K562 (cell line): Measurements from ENCODE around the gene WWOX. TPM values are rescaled to one million over a fixed set of nuclear protein-coding genes. Genes with fewer than 3 reads are reported as not detected.

Source experiments
- ATAC-seq: fragments of 200-7000 bp; cut with Tn5 transposase; 3 replicates; pipeline ENCODE4 v1.9.1; 2020; ENCODE audit warnings: moderate library complexity
- BruUV-seq: library from RNA; stranded (reverse); fragments of 400-500 nt; replicated peaks from 2 replicates; lab custom pipeline; 2021; lab: Mats Ljungman, UMichigan
- CTCF ChIA-PET: fragments of 300-600 bp; formaldehyde crosslinking; extraction: SDS; loops from one replicate; lab custom pipeline; 2021; ENCODE audit warnings: low intra/inter-chr PET ratio; lab: Yijun Ruan, JAX
- POLR2A ChIA-PET: fragments of 300-600, 350-650 bp; sonication (Branson Sonifier 250); formaldehyde crosslinking; extraction: SDS; loops from one replicate; lab custom pipeline; 2021; ENCODE audit warnings: antibody characterized with exemption, inconsistent platforms; lab: Yijun Ruan, JAX
- DNase-seq, 4 experiments: peaks; one replicate each; pipeline versions ENCODE4 v3.0.0 to v3.0.0-alpha.2; 2011 to 2018; ENCODE audit warnings: low spot score in 3 of 4, mixed read lengths in 3 of 4; ENCODE audit errors: extremely low read depth in 1 of 4
- FAIRE-seq: peaks from 2 replicates; lab custom pipeline; 2011; peaks lifted over from hg19 to GRCh38; lab: Jason Lieb, UNC
- H2AFZ ChIP-seq: 2 replicates; pipeline ENCODE4 v1.6.0; 2011; ENCODE audit warnings: low read depth, low read length, control low read depth, inconsistent platforms
- H3K27ac ChIP-seq: fragments of 200-600 bp; 3 replicates; pipeline ENCODE4 v1.8.0; 2011; ENCODE audit warnings: low read depth, mild to moderate bottlenecking, control low read depth, inconsistent platforms, low read length, moderate library complexity, mixed read lengths; ENCODE audit errors: extremely low read depth
- H3K27me3 ChIP-seq, 2 experiments: fragments of 300-600 bp in 1 of 2; 2 replicates in 1 of 2; 3 replicates in 1 of 2; pipeline versions ENCODE4 v1.6.0 to v1.8.0; 2011; ENCODE audit warnings: inconsistent platforms in 2 of 2, low read length in 2 of 2, mild to moderate bottlenecking in 1 of 2, mixed read lengths in 1 of 2, moderate library complexity in 1 of 2; ENCODE audit not compliant: control insufficient read depth in 2 of 2, insufficient read depth in 2 of 2
- H3K36me3 ChIP-seq: fragments of 300-600 bp; 3 replicates; pipeline ENCODE4 v1.8.0; 2011; ENCODE audit warnings: mild to moderate bottlenecking, low read length, inconsistent platforms; ENCODE audit not compliant: control insufficient read depth, insufficient read depth
- H3K4me1 ChIP-seq, 2 experiments: fragments of 200-600 bp in 1 of 2; replicated peaks in 1 of 2; 2 replicates in 1 of 2; 3 replicates in 1 of 2; pipeline versions ENCODE4 v1.5.1 to v1.8.0; 2011; ENCODE audit warnings: inconsistent platforms in 2 of 2, low read length in 2 of 2, mild to moderate bottlenecking in 1 of 2, mixed read lengths in 1 of 2, moderate library complexity in 1 of 2; ENCODE audit not compliant: control insufficient read depth in 2 of 2, insufficient read depth in 2 of 2
- H3K4me2 ChIP-seq: 2 replicates; pipeline ENCODE4 v1.6.1; 2011; ENCODE audit warnings: low read length, control low read depth, inconsistent platforms, mixed read lengths; ENCODE audit not compliant: insufficient read depth
- H3K4me3 ChIP-seq: fragments of 200-600 bp; sonication (generic), shearing (Covaris generic); 2 replicates; pipeline ENCODE4 v1.5.1; 2016; ENCODE audit warnings: control low read depth, inconsistent platforms
- H3K79me2 ChIP-seq: fragments of 200-600 bp; 3 replicates; pipeline ENCODE4 v1.8.0; 2011; ENCODE audit warnings: low read length, inconsistent platforms; ENCODE audit not compliant: control insufficient read depth, insufficient read depth
- H3K9ac ChIP-seq, 2 experiments: 2 replicates each; pipeline versions ENCODE4 v1.6.0 to v1.6.1; 2011; ENCODE audit warnings: low read depth in 2 of 2, low read length in 2 of 2, control low read depth in 1 of 2, inconsistent platforms in 1 of 2, mild to moderate bottlenecking in 1 of 2, mixed read lengths in 1 of 2; ENCODE audit not compliant: insufficient read depth in 1 of 2
- H3K9me1 ChIP-seq: one replicate; pipeline ENCODE4 v1.6.0; 2011; ENCODE audit warnings: inconsistent platforms, mild to moderate bottlenecking, low read length, moderate library complexity; ENCODE audit not compliant: control insufficient read depth, insufficient read depth
- H3K9me3 ChIP-seq: replicated peaks from 2 replicates; pipeline ENCODE4 v1.5.1; 2011; ENCODE audit warnings: low read depth, low read length, inconsistent platforms; ENCODE audit not compliant: control insufficient read depth, insufficient read depth
- H4K20me1 ChIP-seq: replicated peaks from 2 replicates; pipeline ENCODE4 v1.6.1; 2011; ENCODE audit warnings: low read length, inconsistent platforms, mixed read lengths; ENCODE audit not compliant: control insufficient read depth, insufficient read depth
- ETV6 ChIP-seq, 3 experiments: fragments of 150-350 bp in 1 of 3; sonication (generic) in 1 of 3; formaldehyde crosslinking in 1 of 3; IDR thresholded peaks; 2 replicates each; pipeline versions ENCODE4 v1.6.1 to v1.8.0; 2014 to 2022; ENCODE audit warnings: borderline replicate concordance in 2 of 3, low read depth in 2 of 3, antibody characterized with exemption in 1 of 3, low read length in 1 of 3, mild to moderate bottlenecking in 1 of 3, missing genetic modification reagents in 1 of 3
- ZNF253 ChIP-seq: fragments of 250-450 bp; sonication (Bioruptor Pico); conservative IDR thresholded peaks from 2 replicates; pipeline ENCODE4 v1.6.1; 2021; ENCODE audit warnings: mild to moderate bottlenecking
- WGBS: fragments of 100-300 bp; shearing (Covaris generic); methylation state at CpG from one replicate; pipeline ENCODE4 v1.1.6; 2016; ENCODE audit warnings: low coverage, mixed read lengths; ENCODE audit not compliant: insufficient coverage; ENCODE audit errors: missing lambda C conversion rate; 5-methylcytosine and 5-hydroxymethylcytosine counted together
- in situ Hi-C: fragments of 300-500 bp; cut with MboI; formaldehyde crosslinking; loops from 4 replicates; pipeline ENCODE4 v1.15.0; 2018; ENCODE audit warnings: inconsistent platforms, mixed read lengths
- intact Hi-C: fragments of 100-400 bp; cut with micrococcal nuclease; formaldehyde crosslinking; loops from 2 replicates; pipeline ENCODE4 v1.14.2; 2022
- polyA plus RNA-seq, 8 experiments: library from polyadenylated mRNA; depleted of rRNA in 4 of 8; stranded (reverse) in 5 of 8; unstranded in 3 of 8; fragments of >200 nt; fragmentation: Nextera tagmentation in 2 of 8; fragmentation: Illumina TruSeq in 1 of 8; extraction: Ambion mirVana in 2 of 8; extraction: Trizol in 1 of 8; gene quantifications; 2 replicates each; pipeline versions ENCODE4 v1.2.1 to v1.2.3, GENCODE V29; 2011 to 2014; ENCODE audit warnings: inconsistent platforms in 1 of 8, missing spikeins in 1 of 8
- total RNA-seq, 7 experiments: library from RNA; depleted of rRNA in 6 of 7; stranded (reverse); fragments of >200 nt in 6 of 7; fragmentation: Illumina TruSeq in 2 of 7; extraction: Trizol in 2 of 7; gene quantifications; 2 replicates each; pipeline versions ENCODE4 v1.2.1 to v1.2.3, GENCODE V29; 2011 to 2021; ENCODE audit warnings: low replicate concordance in 1 of 7
- TF ChIP-seq, protein P1 (sequence below): fragments of 450-650 bp; formaldehyde crosslinking; IDR thresholded peaks from 2 replicates; pipeline ENCODE4 v1.4.0; 2020; ENCODE audit warnings: mild to moderate bottlenecking, moderate library complexity
- TF ChIP-seq, protein P2 (sequence below): fragments of 200-800 bp; sonication (Bioruptor generic); IDR thresholded peaks from 2 replicates; pipeline ENCODE4 v1.6.1; 2017; ENCODE audit warnings: missing genetic modification characterization, missing compliant biosample characterization

The WWOX gene
- total and polyA plus RNA-seq, 9 of the 15 experiments (the other 6 are each of a cell fraction or from before 2014, with no cell fraction given), result 1.6 to 22.7 (median 8.1) TPM

DNA sequence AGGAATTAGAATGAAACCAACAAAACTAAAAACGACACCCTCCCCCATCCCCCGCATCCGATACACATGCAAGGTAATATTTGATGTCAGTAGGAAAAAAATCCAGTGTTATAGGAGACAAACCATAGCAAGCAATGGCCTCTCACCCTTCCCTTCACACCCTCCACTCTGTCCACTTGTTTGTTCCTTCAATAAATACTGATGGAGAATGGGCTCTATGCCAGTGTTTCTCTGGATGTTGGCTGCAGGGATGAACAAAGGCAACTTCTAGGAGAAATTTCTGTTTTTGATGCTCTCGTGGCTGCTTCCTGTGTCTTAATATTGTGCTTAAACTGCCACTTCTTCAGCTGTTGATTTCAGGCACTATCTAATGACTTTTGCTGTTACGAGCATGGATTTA lies 98.8 kb downstream of the WWOX start:
- ATAC-seq, result no peak
- FAIRE-seq, result no peak
- no peak overlapping the region for H3K27ac ChIP-seq
- 24% methylated on average over 4 of the region's 5 CpGs for WGBS
- H4K20me1 ChIP-seq, result 0 out of 2 replicates have a peak, but pooled peaks cover 2% of the 10 kb centered on the region
- BruUV-seq, result no TSS peak
- peaks cover 3 to 4% of the 10 kb centered on the region in 2 experiments; a peak in 2 of 5 replicates for H3K27me3 ChIP-seq
- H3K9me1 ChIP-seq, result no peaks in the 10 kb centered on the region
- H3K36me3 ChIP-seq, result no peaks in the 10 kb centered on the region
- no peak overlapping the region for H3K9ac ChIP-seq
- DNase-seq, result no peak
- ChIA-PET CTCF (no interaction called here), POLR2A (interaction anchor here (0.6 kb wide), 1 partner anchor 47 kb away, joined by 3 read pairs; no protein-coding TSS in a partner anchor)
- no peak overlapping the region for H2AFZ ChIP-seq
- no peaks in the 10 kb centered on the region for H3K4me1 ChIP-seq
- intact Hi-C loops, result no loop called here
- no peak overlapping the region for H3K4me2 ChIP-seq
- in situ Hi-C loops, result no loop called here
- H3K9me3 ChIP-seq, result no peaks in the 10 kb centered on the region
- no peaks in the 10 kb centered on the region for H3K79me2 ChIP-seq
- no peak overlapping the region for H3K4me3 ChIP-seq
- TF ChIP-seq, protein P1, sequence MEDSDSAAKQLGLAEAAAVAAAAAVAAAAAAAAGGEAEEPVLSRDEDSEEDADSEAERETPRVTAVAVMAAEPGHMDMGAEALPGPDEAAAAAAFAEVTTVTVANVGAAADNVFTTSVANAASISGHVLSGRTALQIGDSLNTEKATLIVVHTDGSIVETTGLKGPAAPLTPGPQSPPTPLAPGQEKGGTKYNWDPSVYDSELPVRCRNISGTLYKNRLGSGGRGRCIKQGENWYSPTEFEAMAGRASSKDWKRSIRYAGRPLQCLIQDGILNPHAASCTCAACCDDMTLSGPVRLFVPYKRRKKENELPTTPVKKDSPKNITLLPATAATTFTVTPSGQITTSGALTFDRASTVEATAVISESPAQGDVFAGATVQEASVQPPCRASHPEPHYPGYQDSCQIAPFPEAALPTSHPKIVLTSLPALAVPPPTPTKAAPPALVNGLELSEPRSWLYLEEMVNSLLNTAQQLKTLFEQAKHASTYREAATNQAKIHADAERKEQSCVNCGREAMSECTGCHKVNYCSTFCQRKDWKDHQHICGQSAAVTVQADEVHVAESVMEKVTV (CRISPR knock-in tag), result no peak

DNA sequence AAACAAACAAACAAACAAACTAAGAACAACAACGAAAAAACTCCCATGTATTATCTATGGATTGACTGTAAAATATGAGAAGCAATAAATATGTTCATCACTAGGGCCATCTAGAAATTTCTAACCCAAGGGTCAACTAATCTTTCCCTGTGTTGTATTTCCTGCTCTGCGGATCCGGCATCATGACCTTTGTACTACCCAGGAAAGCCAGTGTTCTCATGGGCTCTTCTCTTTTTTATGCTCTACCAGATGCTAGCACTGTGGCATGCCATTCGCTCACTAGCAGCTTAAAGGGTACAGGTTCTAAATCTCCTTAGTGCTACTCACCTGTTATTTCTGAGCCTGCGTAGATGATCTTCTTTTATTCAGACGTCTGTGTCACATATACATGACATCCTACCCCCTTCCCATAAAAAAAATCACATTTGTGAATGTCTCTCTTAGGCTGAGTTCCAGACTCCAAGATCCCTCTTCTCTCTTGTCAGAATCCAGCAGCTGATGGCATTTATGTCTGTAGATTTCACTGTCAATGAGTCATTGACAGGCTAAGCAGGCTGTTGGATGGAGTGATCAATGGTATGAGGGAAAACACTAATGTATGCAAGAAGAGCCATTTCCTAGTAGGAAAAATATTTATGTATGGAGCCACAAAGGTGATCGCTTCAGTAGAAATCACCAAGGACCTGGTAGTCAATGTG lies 100.0 kb downstream of the WWOX start:
- ChIA-PET CTCF (no interaction called here), POLR2A (interaction anchor here (0.6 to 0.7 kb wide), 2 partner anchors 14 to 15 kb away, joined by 3 to 4 read pairs; no protein-coding TSS in a partner anchor)
- no peaks in the 10 kb centered on the region for H3K9me1 ChIP-seq
- intact Hi-C loops (no loop called here), in situ Hi-C loops (no loop called here)
- BruUV-seq, result no TSS peak
- no peak overlapping the region for H3K4me2 ChIP-seq
- ATAC-seq, result no peak
- 14% methylated on average over 7 of the region's 7 CpGs for WGBS
- H3K4me1 ChIP-seq, result no peaks in the 10 kb centered on the region
- no peak overlapping the region for H3K27ac ChIP-seq
- no peak overlapping the region for H3K9ac ChIP-seq
- H3K27me3 ChIP-seq, result peaks cover 3 to 4% of the 10 kb centered on the region in 2 experiments; a peak in 2 of 5 replicates
- 0 out of 2 replicates have a peak, but pooled peaks cover 2% of the 10 kb centered on the region for H4K20me1 ChIP-seq
- no peaks in the 10 kb centered on the region for H3K9me3 ChIP-seq
- FAIRE-seq, result no peak
- no peak overlapping the region for H3K4me3 ChIP-seq
- H3K79me2 ChIP-seq, result no peaks in the 10 kb centered on the region
- no peak for DNase-seq
- no peaks in the 10 kb centered on the region for H3K36me3 ChIP-seq
- no peak overlapping the region for H2AFZ ChIP-seq
- TF ChIP-seq ZNF253 (CRISPR knock-in tag) (no peak), ETV6 (IDR thresholded peaks at IDR 0.05; ENCODE audit: borderline replicate concordance in 1 of 2, low read depth in 2 of 2, low read length in 1 of 2) (no peak), ETV6 (CRISPR knock-in tag; IDR thresholded peaks at IDR 0.05; ENCODE audit: borderline replicate concordance) (no peak)
- TF ChIP-seq, protein P2, sequence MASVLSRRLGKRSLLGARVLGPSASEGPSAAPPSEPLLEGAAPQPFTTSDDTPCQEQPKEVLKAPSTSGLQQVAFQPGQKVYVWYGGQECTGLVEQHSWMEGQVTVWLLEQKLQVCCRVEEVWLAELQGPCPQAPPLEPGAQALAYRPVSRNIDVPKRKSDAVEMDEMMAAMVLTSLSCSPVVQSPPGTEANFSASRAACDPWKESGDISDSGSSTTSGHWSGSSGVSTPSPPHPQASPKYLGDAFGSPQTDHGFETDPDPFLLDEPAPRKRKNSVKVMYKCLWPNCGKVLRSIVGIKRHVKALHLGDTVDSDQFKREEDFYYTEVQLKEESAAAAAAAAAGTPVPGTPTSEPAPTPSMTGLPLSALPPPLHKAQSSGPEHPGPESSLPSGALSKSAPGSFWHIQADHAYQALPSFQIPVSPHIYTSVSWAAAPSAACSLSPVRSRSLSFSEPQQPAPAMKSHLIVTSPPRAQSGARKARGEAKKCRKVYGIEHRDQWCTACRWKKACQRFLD, result no peak
